WI38 (cell line): ENCODE results near the gene GPR68.
"Not testable (repeated sequence)": the region's sequence is repeated elsewhere in the genome, so short reads cannot be mapped to it uniquely, and the experiment has no call there.

ENCODE experiments used
- H3K4me3 ChIP-seq: 2 replicates; pipeline ENCODE4 v1.5.1; 2011; ENCODE audit warnings: low read depth, mild to moderate bottlenecking, control low read depth, low read length
- CTCF ChIP-seq: IDR thresholded peaks from 2 replicates; pipeline ENCODE4 v1.5.1; 2012; ENCODE audit warnings: low read depth, mild to moderate bottlenecking, control low read depth, low read length

The GPR68 gene

GRCh38 chr14:91187271-91187670 lies 57.2 kb downstream of the GPR68 start:
- no peak overlapping the region for H3K4me3 ChIP-seq
- no peak for TF ChIP-seq CTCF

- H3K4me3 ChIP-seq = no peak overlapping the region
- no peak for TF ChIP-seq CTCF
These were observed 57.9 kb downstream of the GPR68 start for GRCh38 chr14:91186515-91187066.

- no peak for TF ChIP-seq CTCF
- H3K4me3 ChIP-seq = no peak overlapping the region
These were observed 58.8 kb downstream of the GPR68 start for GRCh38 chr14:91185721-91186120.

GRCh38 chr14:91184559-91184958 lies 59.9 kb downstream of the GPR68 start:
- no peak overlapping the region for H3K4me3 ChIP-seq
- no peak for TF ChIP-seq CTCF

GRCh38 chr14:91182753-91183152 lies 61.8 kb downstream of the GPR68 start:
- not testable (repeated sequence) for H3K4me3 ChIP-seq
